ENCODE measurements around the gene ZP2.

The ZP2 gene

GRCh38 chr16:21194771-21195301 is 16.5 kb downstream of the ZP2 start:
- no peaks in the 10 kb centered on the region for H3K79me2 ChIP-seq (ENCODE audit: insufficient read depth, low read length)
- H2AFZ ChIP-seq (ENCODE audit: low read depth, low read length): no peak overlapping the region
- no peaks in the 10 kb centered on the region for H4K20me1 ChIP-seq (ENCODE audit: insufficient read depth, low read length)
- H3K27ac ChIP-seq (ENCODE audit: low read length): no peak overlapping the region
- H3K4me2 ChIP-seq (ENCODE audit: insufficient read depth, low read length): no peak overlapping the region
- ATAC-seq (ENCODE audit: insufficient read depth, low read depth) (no peak), DNase-seq (no peak)
- TF ChIP-seq EZH2 (IDR thresholded peaks at IDR 0.05; ENCODE audit: borderline replicate concordance, low read depth, low read length, severe bottlenecking) (no peak), CTCF (IDR thresholded peaks at IDR 0.05; ENCODE audit: borderline replicate concordance, extremely low read depth, low read length, poor library complexity, severe bottlenecking) (no peak)
- no peaks in the 10 kb centered on the region for H3K4me1 ChIP-seq (ENCODE audit: insufficient read depth, low read length)
- peaks cover 9% of the 10 kb centered on the region for H3K27me3 ChIP-seq (ENCODE audit: insufficient read depth, low read length, poor library complexity)
- no peak overlapping the region for H3K9ac ChIP-seq (ENCODE audit: low read depth, low read length)
- H3K36me3 ChIP-seq (ENCODE audit: insufficient read depth, low read length): no peaks in the 10 kb centered on the region
- no peak overlapping the region for H3K4me3 ChIP-seq (ENCODE audit: low read depth in 1 of 2, low read length in 2 of 2)
- H3K9me3 ChIP-seq (ENCODE audit: insufficient read depth, low read length, severe bottlenecking): no peaks in the 10 kb centered on the region

GRCh38 chr16:21192991-21193390 is 18.4 kb downstream of the ZP2 start:
- DNase-seq (no peak), ATAC-seq (ENCODE audit: insufficient read depth, low read depth) (no peak)
- Histone ChIP-seq H3K4me1 (ENCODE audit: insufficient read depth, low read length) (no peaks in the 10 kb centered on the region), H3K4me2 (ENCODE audit: insufficient read depth, low read length) (no peak overlapping the region), H3K36me3 (ENCODE audit: insufficient read depth, low read length) (no peaks in the 10 kb centered on the region), H3K9ac (ENCODE audit: low read depth, low read length) (no peak overlapping the region), H3K79me2 (ENCODE audit: insufficient read depth, low read length) (no peaks in the 10 kb centered on the region), H3K9me3 (ENCODE audit: insufficient read depth, low read length, severe bottlenecking) (no peaks in the 10 kb centered on the region), H3K4me3 (ENCODE audit: low read depth in 1 of 2, low read length in 2 of 2) (no peak overlapping the region), H2AFZ (ENCODE audit: low read depth, low read length) (no peak overlapping the region), H3K27me3 (ENCODE audit: insufficient read depth, low read length, poor library complexity) (peaks cover 9% of the 10 kb centered on the region), H4K20me1 (ENCODE audit: insufficient read depth, low read length) (no peaks in the 10 kb centered on the region), H3K27ac (ENCODE audit: low read length) (no peak overlapping the region)
- TF ChIP-seq CTCF (IDR thresholded peaks at IDR 0.05; ENCODE audit: borderline replicate concordance, extremely low read depth, low read length, poor library complexity, severe bottlenecking): no peak
- TF ChIP-seq EZH2 (IDR thresholded peaks at IDR 0.05; ENCODE audit: borderline replicate concordance, low read depth, low read length, severe bottlenecking): no peak

- Histone ChIP-seq H3K9me3 (ENCODE audit: insufficient read depth, low read length, severe bottlenecking) (no peaks in the 10 kb centered on the region), H3K27me3 (ENCODE audit: insufficient read depth, low read length, poor library complexity) (peaks cover 9% of the 10 kb centered on the region), H3K36me3 (ENCODE audit: insufficient read depth, low read length) (no peaks in the 10 kb centered on the region), H3K4me3 (ENCODE audit: low read depth in 1 of 2, low read length in 2 of 2) (no peak overlapping the region), H3K4me1 (ENCODE audit: insufficient read depth, low read length) (no peaks in the 10 kb centered on the region), H3K9ac (ENCODE audit: low read depth, low read length) (no peak overlapping the region), H2AFZ (ENCODE audit: low read depth, low read length) (no peak overlapping the region), H3K4me2 (ENCODE audit: insufficient read depth, low read length) (no peak overlapping the region), H4K20me1 (ENCODE audit: insufficient read depth, low read length) (no peaks in the 10 kb centered on the region), H3K27ac (ENCODE audit: low read length) (no peak overlapping the region), H3K79me2 (ENCODE audit: insufficient read depth, low read length) (no peaks in the 10 kb centered on the region)
- no peak for TF ChIP-seq EZH2 (IDR thresholded peaks at IDR 0.05; ENCODE audit: borderline replicate concordance, low read depth, low read length, severe bottlenecking)
- no peak for DNase-seq
- no peak for ATAC-seq (ENCODE audit: insufficient read depth, low read depth)
These were observed 20.8 kb downstream of the ZP2 start for GRCh38 chr16:21190599-21190998.

- ATAC-seq (ENCODE audit: insufficient read depth, low read depth) (no peak), DNase-seq (no peak)
- Histone ChIP-seq H3K9ac (ENCODE audit: low read depth, low read length) (no peak overlapping the region), H3K4me1 (ENCODE audit: insufficient read depth, low read length) (no peaks in the 10 kb centered on the region), H3K79me2 (ENCODE audit: insufficient read depth, low read length) (no peaks in the 10 kb centered on the region), H3K27ac (ENCODE audit: low read length) (no peak overlapping the region), H2AFZ (ENCODE audit: low read depth, low read length) (no peak overlapping the region), H3K4me2 (ENCODE audit: insufficient read depth, low read length) (no peak overlapping the region), H3K27me3 (ENCODE audit: insufficient read depth, low read length, poor library complexity) (peaks cover 7% of the 10 kb centered on the region), H3K4me3 (ENCODE audit: low read depth in 1 of 2, low read length in 2 of 2) (no peak overlapping the region), H3K9me3 (ENCODE audit: insufficient read depth, low read length, severe bottlenecking) (no peaks in the 10 kb centered on the region), H4K20me1 (ENCODE audit: insufficient read depth, low read length) (no peaks in the 10 kb centered on the region), H3K36me3 (ENCODE audit: insufficient read depth, low read length) (no peaks in the 10 kb centered on the region)
- TF ChIP-seq CTCF (IDR thresholded peaks at IDR 0.05; ENCODE audit: borderline replicate concordance, extremely low read depth, low read length, poor library complexity, severe bottlenecking) (no peak), EZH2 (IDR thresholded peaks at IDR 0.05; ENCODE audit: borderline replicate concordance, low read depth, low read length, severe bottlenecking) (no peak)
These were observed 21.4 kb downstream of the ZP2 start for GRCh38 chr16:21190013-21190412.

Measured in DND-41 (cell line).